ENCODE measurements around the gene KCNQ1.

- no peak for TF ChIP-seq CTCF (IDR thresholded peaks at IDR 0.05)
- no peak for TF ChIP-seq POLR2AphosphoS5 (IDR thresholded peaks at IDR 0.05)
- no peak for TF ChIP-seq POLR2A (IDR thresholded peaks at IDR 0.05)
These were observed 402.8 kb downstream of the KCNQ1 start for GRCh38 chr11:2847561-2847960.
